GM19467 (cell line): ENCODE measurements around the gene HOMER2.
A peak's percentile ranks its signal among the peaks of the same experiment; 100 is the strongest.
"Not testable (repeated sequence)": the region's sequence is repeated elsewhere in the genome, so short reads cannot be mapped to it uniquely, and the experiment has no call there.

Source experiments
- ATAC-seq: cut with Tn5 transposase; IDR thresholded peaks from one replicate; pipeline ENCODE4 v1.9.1; 2021; ENCODE audit warnings: mild to moderate bottlenecking, moderate library complexity; ENCODE audit not compliant: unreplicated experiment

HOMER2 gene

DNA sequence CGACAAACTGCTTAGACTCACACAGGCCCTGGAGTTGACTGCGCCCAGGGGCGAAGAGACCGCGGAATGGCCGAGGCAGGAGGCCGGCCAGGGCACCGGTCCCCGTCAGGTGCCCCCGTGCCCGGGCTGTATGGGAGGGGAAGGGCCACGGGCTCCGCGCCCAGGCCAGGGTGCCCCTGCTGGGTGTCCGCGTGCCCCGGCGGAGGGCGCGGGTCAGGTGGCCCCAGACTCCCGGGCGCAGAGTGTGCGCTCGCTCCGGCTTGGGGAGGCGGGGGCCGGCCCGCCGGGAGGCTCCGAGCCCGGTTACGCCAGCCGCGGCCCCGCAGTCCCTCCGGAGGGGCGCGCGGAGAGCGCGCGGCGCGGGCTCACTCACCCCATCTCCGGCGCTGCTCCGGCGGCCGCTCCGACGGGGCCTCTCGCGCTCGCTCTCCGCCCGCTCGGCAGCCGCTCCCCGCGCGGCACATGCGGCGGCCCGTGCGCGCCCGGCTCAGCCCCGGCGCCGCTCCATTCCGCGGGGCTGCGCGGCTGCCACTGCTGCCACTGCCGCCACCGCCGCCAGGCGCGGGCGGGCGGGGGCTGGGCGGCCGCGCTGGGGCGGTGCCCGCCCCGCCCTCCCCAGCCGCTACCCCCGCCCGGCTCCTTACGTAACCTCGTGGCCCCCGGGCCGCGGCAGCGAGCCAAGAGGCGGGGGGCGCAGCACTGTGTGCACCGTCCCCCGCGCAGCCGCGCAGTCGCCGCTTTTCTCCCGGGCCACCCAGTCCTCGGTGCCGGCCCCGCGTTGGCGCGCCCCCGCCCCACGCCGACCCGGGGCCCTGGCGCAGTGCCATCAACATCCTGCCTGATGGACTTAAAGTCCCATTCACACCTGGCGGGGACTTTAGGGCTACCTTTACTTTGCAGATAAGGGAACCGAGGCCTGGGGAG, at the start of gene HOMER2:
Gene HOMER2, minus strand, starts transcription at position 563 of the 924 bp plus-strand sequence. Its CDS starts 185 bp downstream, at position 378.
- ATAC-seq: no peak

DNA sequence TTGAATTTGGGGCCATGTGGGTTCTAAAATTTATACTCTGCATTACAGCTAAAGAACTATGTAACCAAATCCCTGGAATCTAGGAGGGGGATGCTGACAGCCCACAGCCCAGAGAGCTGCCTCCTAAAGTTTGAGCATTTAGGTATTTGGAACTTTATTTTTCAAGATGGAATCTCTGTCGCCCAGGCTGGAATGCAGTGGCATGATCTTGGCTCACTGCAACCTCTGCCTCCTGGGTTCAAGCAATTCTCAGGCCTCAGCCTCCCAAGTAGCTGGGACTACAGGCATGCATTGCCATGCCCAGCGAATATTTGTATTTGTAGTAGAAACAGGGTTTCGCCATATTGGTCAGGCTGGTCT, 48.1 kb upstream of the HOMER2 start:
- ATAC-seq: not testable (repeated sequence)

DNA sequence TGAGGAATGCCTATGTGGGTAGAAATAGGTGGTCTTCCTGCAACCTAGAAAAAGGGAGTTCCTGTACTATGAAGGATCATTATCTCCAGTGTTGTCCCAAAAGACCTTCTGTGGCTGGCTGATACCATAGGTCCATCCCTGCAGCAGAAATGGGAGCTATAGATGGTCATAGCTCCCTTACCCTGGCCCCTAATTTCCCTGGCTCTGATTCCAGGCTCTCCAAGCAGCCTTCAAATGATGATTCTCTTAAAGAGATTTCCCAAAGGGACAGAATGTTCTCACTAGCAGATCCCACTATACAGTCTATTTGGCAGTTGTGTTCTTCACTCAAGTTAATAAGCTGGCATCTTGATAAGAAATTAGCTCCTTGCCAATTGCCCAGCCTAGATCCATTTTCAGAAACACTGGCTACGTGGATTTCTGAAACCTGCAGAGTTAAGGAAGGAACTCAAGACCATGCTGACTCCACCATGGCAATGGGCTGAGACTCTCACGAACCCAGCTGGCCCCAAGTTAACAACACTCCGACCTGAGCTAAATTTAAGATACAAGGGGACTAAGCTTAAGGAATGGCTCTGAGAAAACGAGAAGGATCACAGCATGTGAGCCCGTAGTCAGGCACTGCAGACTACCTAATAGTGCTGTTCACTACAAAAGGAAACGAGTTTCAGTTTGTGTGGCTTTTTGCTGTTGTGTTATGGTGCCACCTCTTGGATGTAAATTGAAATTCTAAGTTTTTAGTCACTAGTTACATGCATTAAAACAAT, 47.6 kb upstream of the HOMER2 start:
- no peak for ATAC-seq

DNA sequence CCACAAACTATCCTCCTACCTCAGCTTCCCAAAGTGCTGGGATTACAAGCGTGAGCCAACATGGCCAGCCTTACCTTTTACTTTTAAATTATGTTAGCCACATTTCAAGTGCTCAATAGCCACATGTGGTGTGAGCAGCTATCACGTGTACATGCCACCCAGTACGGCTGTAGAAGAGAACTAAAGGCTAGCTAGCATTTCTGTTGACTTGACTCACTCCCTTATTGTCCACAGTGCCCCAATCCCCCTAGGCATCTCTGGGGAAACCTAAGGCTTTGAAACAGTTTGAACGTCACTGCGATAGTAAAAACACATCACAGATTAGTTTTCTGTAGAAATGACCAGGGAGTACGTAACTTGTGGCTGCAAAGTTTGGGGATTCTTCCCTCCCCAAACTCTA, 46.9 kb upstream of the HOMER2 start:
- ATAC-seq: no peak

DNA sequence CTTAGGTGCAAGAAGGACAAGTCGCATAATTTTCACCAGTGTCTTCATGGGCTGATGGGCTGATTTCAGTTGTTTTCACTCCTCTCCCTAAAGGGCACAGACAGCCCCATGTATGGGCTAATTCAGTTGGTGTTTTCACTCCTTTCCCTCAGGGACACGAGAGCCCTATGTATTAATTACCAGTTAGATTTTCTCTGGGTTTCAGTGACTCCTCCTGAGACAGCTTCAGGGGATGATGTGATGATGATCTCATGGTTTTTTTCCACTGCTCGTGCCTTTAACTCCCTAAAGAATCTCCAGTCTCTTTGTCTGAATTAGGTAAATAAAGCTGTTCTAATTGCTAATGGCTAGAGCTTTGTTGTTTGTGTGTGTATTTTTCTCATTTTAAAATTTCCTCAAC, 43.4 kb upstream of the HOMER2 start:
- ATAC-seq: no peak

DNA sequence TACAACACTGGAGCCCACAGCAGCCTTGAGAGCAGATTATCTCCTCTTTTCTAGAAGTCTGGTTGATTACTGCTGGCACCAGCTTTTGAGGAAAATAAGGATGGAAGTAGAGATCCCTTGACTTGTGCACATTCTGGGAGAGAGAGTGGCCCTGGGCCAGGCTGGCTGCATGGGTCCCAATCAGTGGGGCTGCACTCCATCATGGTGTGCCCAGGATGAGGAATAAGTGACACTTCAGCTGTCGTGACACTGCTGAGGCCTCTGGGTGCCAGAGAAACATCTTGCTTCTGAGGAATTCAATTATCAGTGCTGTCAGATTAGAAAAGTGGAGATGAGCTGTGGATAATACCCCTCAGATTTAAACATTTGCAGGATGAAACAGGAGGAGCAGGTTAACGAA, 42.6 kb upstream of the HOMER2 start:
- no peak for ATAC-seq

DNA sequence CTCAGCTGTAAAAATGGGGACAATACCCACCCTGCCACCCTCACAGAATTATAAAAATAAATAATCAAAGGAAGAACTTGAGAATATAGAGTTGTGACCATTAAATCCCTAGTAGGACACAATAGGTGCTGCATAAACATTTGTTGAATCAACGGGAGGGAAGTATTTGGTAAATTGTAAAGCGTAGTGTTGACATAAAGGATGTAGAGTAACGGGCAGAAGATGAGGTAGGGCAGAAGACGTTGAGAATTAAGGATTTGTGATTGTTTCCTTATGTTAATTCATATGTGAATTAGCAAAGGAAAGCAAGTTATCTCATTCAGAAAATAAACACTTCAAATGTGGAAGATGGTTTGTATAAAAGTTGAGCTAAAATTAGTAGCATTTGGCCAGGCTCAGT, 40.6 kb upstream of the HOMER2 start:
- no peak for ATAC-seq

DNA sequence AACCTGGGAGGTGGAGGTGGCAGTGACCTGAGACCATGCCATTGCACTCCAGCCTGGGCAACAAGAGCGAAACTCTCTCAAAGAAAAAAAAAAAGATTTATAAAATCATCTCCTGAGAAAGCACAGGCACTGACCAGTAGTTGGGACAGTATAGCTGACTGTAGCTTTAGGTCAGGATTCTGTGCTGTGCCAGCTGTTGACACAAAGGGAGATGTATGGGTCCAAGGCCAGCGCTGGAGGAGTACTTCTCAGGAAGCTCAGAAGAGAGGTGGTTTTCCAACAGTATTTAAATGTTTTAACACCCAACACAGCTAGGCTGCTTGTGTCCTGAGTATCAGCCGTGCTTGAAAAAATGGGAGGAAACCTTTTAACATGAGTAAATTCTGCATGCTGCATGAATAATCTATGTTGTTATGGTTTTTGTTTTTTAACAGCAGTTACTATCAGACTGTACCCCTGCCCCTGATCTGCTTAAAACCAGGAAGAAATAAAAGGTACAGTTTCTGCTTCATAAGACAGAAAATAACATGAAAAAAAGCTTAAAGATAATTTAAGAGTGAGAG, 40.0 kb upstream of the HOMER2 start:
- no peak for ATAC-seq

DNA sequence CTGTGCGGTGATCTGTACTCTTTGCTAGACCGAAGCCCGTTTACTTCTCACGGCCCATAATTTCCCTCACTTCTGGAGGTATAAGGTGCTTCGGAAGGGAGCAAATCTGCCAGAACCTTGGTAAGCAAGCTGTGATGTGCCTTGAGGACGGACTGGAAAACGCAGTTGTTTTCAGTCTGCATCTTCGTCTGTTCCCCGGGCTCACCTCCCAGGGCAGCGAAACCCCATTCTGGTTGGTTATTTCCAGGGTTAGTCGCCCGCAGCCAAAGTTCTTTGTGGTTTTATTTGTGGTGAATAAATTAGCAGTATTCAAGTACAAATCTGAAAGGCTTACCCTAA, 33.9 kb upstream of the HOMER2 start:
- ATAC-seq: peak; percentile 17

DNA sequence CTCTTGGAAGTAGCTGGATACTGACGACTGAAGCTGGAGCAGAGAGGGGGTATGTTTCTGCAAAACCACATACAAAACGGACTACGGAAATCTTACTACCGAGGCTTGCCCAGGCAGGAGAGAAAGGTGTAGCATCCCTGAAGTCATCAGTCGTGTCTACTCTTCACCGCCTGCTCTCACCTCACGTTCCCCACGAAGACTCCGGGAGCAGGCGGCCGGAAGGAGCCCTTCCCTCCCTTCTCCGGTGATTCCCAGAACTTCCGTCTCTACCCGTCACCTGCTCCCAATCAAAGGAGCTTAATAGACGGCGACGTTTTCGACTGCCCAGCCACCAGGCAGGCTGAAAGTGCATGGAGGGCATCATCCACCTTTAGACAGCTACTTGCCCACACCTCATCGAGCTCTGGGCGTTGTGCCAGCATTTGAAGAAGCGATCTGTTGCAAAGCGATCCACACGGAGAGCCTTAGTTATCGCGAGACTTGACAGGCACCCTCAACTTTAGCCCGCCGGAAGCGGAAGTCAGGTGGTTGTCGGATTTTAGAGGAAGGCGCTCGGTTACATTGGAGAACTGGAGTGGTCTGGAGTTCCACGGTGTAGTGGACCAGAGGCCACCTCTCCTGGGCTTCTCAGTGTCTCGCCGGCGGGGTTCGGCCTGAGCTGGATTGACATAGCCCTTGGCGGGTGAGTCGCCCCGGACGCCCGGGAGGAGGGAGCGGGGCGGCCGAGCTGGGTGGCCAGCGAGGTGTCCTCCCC, 33.3 kb upstream of the HOMER2 start, which contains the start of gene RAMAC:
Gene RAMAC, plus strand, starts transcription at position 523 of the 754 bp plus-strand sequence. CDS start 2,809 bp downstream, outside the sequence.
- ATAC-seq: peak; percentile 95

DNA sequence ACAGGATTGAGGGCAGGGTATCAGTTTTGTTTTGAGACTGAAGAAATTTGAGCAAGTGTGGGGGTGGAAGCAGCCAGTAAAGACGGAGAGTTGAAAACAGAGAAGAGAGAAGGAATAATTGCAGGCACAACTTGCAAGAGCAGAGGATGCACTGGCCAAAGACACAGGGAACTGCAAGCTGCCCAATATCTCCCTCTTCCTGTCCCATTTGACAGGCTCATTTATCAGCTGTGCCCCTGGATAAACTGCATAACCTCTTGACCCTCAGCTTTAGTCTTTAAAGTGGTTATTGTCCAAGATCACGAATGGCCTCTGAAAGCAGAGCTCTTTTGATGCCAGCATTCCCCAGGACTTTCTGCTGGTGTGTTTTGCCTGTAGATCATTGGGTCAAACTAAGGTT, 28.5 kb upstream of the HOMER2 start:
- ATAC-seq: no peak

DNA sequence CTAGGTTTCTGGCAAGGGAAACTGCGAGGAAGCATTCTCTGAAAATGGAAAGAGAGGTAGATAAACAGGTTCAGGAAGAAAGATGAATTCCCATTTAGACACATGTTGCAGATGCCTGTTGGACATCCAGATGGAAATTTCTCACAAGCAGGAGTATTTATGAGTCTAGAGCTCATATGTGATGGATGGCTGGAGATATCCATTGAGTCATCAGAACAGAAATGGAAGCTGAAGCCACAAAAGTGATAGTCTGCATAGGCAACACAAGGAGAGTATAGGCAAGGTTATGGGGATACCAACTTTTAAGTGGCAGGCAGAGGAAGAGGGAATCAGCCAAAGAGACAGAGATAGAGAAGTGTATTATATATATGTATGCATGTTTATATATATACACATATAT, 27.2 kb upstream of the HOMER2 start:
- no peak for ATAC-seq

DNA sequence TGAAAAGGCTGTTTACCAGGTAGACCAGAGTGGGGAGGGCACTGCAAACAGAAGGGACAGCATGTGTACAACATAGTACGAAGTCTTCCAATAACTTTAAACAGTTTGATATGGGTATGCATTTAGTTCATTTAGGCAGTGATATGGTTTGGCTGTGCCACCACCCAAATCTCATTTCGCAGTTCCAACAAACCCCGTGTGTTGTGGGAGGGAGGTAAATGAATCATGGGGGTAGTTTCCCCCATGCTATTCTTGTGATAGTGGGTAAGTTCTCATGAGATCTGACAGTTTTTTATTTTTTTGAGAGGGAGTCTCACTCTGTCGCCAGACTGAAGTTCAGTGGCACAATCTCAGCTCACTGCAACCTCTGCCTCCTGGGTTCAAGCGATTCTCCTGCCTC, 25.9 kb upstream of the HOMER2 start:
- ATAC-seq: no peak

DNA sequence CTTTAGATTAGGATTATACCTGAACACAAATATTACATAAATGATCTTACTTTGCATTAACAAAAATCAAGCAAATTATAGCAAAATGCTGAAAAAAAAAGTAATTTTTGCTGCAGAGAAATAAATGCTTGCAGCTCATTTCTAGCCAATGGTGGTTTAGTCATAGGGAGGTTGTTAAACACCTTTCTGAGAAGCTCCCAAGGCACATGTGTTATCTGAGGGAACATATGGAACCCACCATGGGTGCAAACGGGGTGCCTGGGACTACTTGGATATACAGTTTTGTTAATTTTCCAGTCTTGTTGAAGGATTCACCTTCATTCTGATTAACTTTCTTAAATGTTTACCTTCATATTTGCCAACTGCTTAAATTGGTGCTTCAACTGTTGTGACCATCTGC, 24.6 kb upstream of the HOMER2 start:
- ATAC-seq: no peak

DNA sequence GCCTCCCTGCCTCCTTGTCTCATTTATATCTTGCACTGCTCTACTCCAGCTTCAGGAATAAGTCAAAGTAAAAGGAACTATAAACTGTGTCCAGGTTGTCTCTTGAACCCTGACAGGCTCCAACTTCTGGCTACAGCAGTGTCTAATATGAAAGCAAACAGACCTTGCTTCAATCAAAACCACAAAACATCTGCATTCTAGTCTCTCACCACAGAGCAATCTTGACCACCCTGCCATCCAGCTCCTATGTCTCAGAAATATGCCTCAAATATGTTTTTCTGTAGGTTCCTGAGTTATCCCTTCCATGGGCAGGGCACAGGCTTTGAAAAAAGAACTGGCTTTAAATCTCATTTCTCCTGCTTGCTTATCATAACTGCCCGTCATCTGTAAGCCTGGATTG, 20.5 kb upstream of the HOMER2 start:
- ATAC-seq: no peak

DNA sequence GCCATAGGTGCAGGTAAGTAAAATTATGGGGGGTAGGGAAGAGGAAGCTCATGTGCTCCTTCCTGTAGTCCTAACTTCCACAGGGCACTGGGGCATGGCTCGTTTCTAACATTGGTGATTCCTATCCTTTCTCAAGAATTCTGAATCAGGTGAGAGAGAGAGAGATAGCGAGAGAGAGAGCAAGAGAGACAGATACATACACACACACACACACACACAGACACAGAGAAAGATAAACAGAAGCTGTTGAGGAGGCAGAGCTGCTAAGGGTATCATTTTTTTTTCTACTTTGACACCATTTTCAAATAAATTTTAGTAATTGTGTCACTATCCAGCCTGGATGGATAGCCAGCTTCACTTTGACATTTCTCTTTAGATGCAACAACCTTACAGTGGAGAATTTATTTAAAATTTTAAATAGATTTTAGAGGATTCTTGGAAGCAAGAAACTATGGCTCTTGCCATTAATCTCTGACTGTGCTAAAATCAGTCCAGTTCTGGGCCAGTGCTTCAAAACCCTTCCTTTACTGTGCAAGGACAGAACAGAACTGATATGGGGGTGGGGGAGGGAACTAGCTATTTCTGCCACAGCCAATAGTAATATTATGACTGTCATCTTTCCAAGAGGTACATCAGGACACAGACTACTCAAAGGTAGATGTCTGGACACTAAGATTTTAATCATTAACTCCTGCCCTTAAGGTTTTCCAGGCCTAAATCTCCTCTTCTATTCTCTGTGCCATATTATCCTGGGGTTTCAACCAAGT, 18.9 kb upstream of the HOMER2 start:
- ATAC-seq: no peak

DNA sequence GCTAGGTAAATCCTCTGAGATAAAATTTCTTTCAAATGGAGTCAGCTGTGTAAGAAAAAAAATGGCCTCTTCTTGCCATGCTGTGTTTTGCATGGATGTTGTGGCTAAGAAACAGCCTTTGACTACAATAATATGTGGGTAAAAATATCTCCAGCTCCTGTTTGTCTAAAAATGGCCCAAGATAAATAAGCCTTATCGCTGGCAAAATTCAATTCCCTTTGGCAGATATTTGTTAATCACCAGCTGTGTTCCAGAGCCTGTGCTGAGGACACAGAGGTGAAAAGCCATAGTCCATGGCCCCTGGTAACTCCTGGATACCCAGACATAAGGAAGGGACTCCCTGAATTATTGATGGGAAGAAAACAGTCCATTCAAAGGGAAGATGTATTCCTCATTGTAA, 18.2 kb upstream of the HOMER2 start:
- ATAC-seq: no peak

DNA sequence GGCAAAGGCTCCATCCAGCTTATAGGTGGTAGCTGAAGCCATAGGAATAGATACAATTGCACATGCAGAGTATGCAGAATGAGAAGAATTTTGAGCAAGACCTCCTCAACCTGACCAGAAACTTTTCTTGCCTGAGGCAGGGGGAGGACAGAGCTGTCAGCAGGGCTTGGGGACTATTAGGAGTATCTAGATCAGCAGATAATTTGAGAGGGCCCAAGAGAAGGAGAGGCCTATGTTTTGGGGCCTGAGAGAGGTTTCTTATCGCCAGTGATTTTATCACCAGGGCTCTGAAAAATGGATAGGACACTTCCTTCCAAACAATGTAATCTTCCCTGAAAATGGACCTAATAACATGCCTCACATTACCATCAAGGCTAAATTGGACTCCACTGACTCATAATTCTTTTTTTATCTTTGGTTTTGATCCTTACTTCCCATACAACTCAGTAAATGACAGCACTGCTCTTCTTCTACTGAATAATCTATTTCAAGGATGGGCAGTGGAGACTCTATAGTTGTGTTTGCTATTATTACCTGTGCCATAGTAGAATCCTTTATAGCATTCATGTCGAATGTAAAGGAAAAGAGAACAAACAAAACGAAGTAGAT, 17.7 kb upstream of the HOMER2 start:
- no peak for ATAC-seq

DNA sequence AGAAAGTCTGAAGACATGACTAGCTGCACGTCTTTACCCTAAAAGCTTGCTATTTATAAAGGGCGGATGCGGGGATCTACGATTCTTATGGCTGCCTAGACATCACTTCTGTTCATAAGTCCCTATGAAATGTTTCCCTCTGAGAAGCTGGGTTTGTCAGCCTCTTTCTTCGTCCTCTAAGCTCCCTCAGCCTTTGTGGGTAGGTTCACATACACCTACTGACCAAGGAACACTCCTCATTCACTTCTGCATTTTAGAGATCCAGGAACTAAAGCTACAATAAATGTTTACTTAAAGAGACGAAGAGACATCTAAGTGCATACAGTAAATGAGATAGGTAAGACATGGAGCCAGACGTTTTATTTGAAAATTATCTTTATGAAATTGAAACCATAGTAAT, 16.8 kb upstream of the HOMER2 start:
- ATAC-seq: no peak

DNA sequence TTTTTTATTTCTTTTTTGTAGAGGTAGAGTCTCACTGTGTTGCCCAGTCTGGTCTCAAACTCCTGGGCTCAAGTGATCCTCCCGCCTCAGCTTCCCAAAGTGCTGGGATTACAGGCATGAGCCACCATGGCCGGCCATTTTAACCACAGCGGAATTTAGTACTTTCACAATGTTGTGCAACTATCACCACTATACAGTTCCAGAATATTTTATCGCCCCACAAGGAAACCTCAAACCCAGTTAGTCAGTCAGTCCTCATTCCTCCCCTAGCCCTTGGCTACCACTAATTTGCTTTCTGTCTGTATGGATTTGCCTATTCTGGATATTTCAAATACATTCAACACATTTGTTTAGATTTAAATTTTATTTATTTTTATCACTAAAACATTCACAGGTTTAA, 15.5 kb upstream of the HOMER2 start:
- no peak for ATAC-seq
